HFF-Myc (cell line): ENCODE measurements around the gene HLA-B.
"Not testable (repeated sequence)": the region's sequence is repeated elsewhere in the genome, so short reads cannot be mapped to it uniquely, and the experiment has no call there.

Experiments used
- DNase-seq: peaks from one replicate; pipeline ENCODE4 v3.0.0-alpha.2; 2011; ENCODE audit warnings: low read depth; ENCODE audit errors: extremely low read depth
- H3K4me3 ChIP-seq: replicated peaks from 2 replicates; pipeline ENCODE4 v1.5.1; 2011; ENCODE audit warnings: low read depth, mild to moderate bottlenecking, control low read depth, low read length
- CTCF ChIP-seq: IDR thresholded peaks from 2 replicates; pipeline ENCODE4 v1.5.1; 2012; ENCODE audit warnings: mild to moderate bottlenecking, low read depth, low read length, control low read depth; ENCODE audit errors: missing control alignments

HLA-B gene

GRCh38 chr6:31381666-31382065 is 24.7 kb upstream of the HLA-B start:
- no peak for TF ChIP-seq CTCF
- no peak for DNase-seq
- H3K4me3 ChIP-seq, result no peak overlapping the region

GRCh38 chr6:31379850-31380249 is 22.9 kb upstream of the HLA-B start:
- DNase-seq, result no peak
- H3K4me3 ChIP-seq, result no peak overlapping the region
- TF ChIP-seq CTCF, result no peak

DNA sequence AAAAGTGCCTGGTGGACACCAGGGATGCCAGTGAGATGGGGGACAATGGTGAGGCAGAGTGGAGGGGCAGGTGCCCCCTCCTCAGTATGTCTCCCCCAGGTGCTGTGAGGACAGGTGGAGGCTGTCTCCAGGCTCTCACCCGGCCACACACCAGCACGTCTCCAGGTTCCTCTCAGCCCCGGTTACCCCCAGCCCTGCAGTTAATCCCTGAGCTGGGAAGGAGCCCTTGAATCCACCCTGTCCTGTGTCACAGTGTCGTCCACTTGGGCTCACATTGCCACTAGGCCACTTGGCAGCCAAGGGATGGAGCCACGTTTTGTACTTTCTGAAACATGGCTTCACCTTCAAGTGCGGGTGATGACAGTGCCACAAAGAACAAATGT is 21.7 kb upstream of the HLA-B start:
- no peak for TF ChIP-seq CTCF
- no peak for DNase-seq
- no peak overlapping the region for H3K4me3 ChIP-seq

DNA sequence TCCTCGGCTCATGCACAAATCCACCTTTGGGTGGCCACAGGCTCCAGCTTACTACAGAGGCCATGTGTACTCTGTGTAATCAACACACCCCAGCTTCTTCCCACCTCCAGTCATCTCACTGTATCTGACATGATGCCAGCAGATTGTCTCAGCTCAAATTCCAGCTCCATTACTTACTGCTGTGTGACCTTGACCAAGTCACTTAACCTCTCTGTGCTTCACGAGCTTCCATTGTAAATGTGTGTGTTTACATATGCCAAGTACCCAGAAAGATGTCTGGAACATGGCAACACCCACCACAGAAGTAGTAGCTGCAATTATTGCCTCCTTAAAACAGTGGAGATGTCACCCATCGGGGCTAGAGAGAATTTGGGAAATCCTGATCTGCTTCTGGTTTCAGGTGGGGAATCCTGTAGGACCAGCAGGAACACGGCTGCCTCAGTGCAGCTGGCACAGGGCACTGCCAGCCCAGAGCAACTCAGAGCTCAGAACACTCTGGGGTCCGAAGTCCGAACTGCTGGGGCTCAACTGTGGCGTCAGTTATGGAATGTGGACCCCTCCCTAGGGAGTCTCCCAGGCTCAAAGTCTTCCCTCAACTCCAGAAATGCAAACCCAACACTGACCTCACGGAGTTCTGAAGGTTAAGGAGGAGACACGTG is 21.2 kb upstream of the HLA-B start:
- H3K4me3 ChIP-seq, result no peak overlapping the region
- DNase-seq, result no peak
- no peak for TF ChIP-seq CTCF

DNA sequence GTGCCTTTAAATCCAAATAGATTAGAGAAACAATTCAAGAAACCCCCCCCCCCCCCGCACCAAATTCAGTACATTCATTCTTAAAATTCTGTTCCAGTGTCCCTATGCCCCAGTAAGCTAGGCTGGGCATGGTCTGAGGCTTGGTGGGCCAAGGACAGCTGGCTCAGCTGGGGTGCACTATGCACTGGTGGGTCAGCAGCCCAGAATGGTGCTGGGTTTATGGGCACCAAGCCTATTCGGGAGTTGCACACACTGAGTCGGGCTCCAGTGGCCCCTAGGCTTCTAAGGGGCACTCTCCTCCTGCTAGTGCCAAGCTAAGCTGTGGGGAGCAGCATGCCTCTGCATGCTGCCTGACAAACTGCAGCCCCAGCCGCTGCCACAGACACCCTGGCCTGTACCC is 20.1 kb upstream of the HLA-B start:
- H3K4me3 ChIP-seq, result no peak overlapping the region
- no peak for DNase-seq
- no peak for TF ChIP-seq CTCF

- H3K4me3 ChIP-seq, result no peak overlapping the region
- no peak for DNase-seq
- no peak for TF ChIP-seq CTCF
Measured at GRCh38 chr6:31375699-31376098, 18.7 kb upstream of the HLA-B start.

- not testable (repeated sequence) for H3K4me3 ChIP-seq, DNase-seq
Measured at GRCh38 chr6:31374118-31374517, 17.1 kb upstream of the HLA-B start.
